SU-DHL-6 (cell line): ENCODE measurements around the gene B2M.
"Not testable (repeated sequence)": the region's sequence is repeated elsewhere in the genome, so short reads cannot be mapped to it uniquely, and the experiment has no call there.

ENCODE experiments used
- H2AFZ ChIP-seq: fragments of 200-600 bp; sonication (generic); 2 replicates; pipeline ENCODE4 v1.6.1; 2014; ENCODE audit warnings: low read depth, mild to moderate bottlenecking, moderate library complexity, mixed read lengths, antibody characterized with exemption, low read length; ENCODE audit not compliant: severe bottlenecking
- H3F3A ChIP-seq: fragments of 200-600 bp; shearing (Covaris generic); 2 replicates; pipeline ENCODE4 v1.6.0; 2016; ENCODE audit warnings: antibody characterized with exemption, mild to moderate bottlenecking; ENCODE audit not compliant: insufficient read depth
- H3K27ac ChIP-seq: fragments of 200-600 bp; sonication (generic); 2 replicates; pipeline ENCODE4 v1.5.1; 2016; ENCODE audit warnings: low read depth, mild to moderate bottlenecking, low read length, moderate library complexity, mixed read lengths
- H3K27me3 ChIP-seq: fragments of 200-600 bp; sonication (generic), shearing (Covaris generic); 2 replicates; pipeline ENCODE4 v1.6.0; 2014; ENCODE audit warnings: mild to moderate bottlenecking, low read length
- H3K36me3 ChIP-seq: fragments of 200-600 bp; sonication (generic); 2 replicates; pipeline ENCODE4 v1.6.1; 2014; ENCODE audit warnings: mild to moderate bottlenecking, low read length, mixed read lengths
- H3K4me2 ChIP-seq: fragments of 300-600, 200-600 bp; shearing (Covaris generic), sonication (generic); 2 replicates; pipeline ENCODE4 v1.6.0; 2014; ENCODE audit warnings: low read length, low read depth, mild to moderate bottlenecking; ENCODE audit not compliant: poor library complexity, severe bottlenecking
- H3K4me3 ChIP-seq: fragments of 200-600 bp; sonication (generic); 2 replicates; pipeline ENCODE4 v1.5.1; 2014; ENCODE audit warnings: antibody characterized with exemption, low read length, mild to moderate bottlenecking, mixed read lengths; ENCODE audit not compliant: insufficient read depth, poor library complexity, severe bottlenecking
- H3K79me2 ChIP-seq: fragments of 200-600 bp; sonication (generic); 2 replicates; pipeline ENCODE4 v1.6.1; 2014; ENCODE audit warnings: mild to moderate bottlenecking, low read length, moderate library complexity; ENCODE audit not compliant: insufficient read depth
- H3K9ac ChIP-seq: fragments of 200-600 bp; sonication (generic); 2 replicates; pipeline ENCODE4 v1.7.0; 2014; ENCODE audit warnings: mild to moderate bottlenecking, low read length
- H3K9me2 ChIP-seq: fragments of 200-600 bp; sonication (generic); replicated peaks from 2 replicates; pipeline ENCODE4 v1.6.1; 2014; ENCODE audit warnings: low read length; ENCODE audit not compliant: insufficient read depth
- H3K9me3 ChIP-seq: fragments of 200-600 bp; sonication (generic); 2 replicates; pipeline ENCODE4 v1.6.1; 2014; ENCODE audit warnings: low read length, mixed read lengths; ENCODE audit not compliant: insufficient read depth
- H4K20me1 ChIP-seq: fragments of 200-600 bp; sonication (generic); 2 replicates; pipeline ENCODE4 v1.6.1; 2014; ENCODE audit warnings: low read depth, mild to moderate bottlenecking, antibody characterized with exemption, low read length, moderate library complexity, mixed read lengths
- CTCF ChIP-seq: fragments of 200-600 bp; sonication (generic); IDR thresholded peaks from one replicate; pipeline ENCODE4 v1.5.1; 2017; ENCODE audit warnings: antibody characterized with exemption, mild to moderate bottlenecking, low read length, moderate library complexity; ENCODE audit not compliant: insufficient read depth, poor library complexity, severe bottlenecking
- EZH2phosphoT487 ChIP-seq: fragments of 200-600 bp; sonication (generic), shearing (Covaris generic); conservative IDR thresholded peaks from 2 replicates; pipeline ENCODE4 v1.6.1; 2018; ENCODE audit warnings: mild to moderate bottlenecking, antibody characterized with exemption, low read length, moderate library complexity, mixed read lengths

Gene B2M

GRCh38 chr15:44735482-44736180 is 24.3 kb downstream of the B2M start:
- H3K79me2 ChIP-seq = 0 out of 2 replicates have a peak, but pooled peaks cover under 1% of the 10 kb centered on the region
- H3K36me3 ChIP-seq = no peaks in the 10 kb centered on the region
- TF ChIP-seq CTCF (no peak), EZH2phosphoT487 (no peak)
- no peaks in the 10 kb centered on the region for H3K9me3 ChIP-seq
- H3K4me2 ChIP-seq = no peak overlapping the region
- H3K9ac ChIP-seq = no peak overlapping the region
- no peak overlapping the region for H3K4me3 ChIP-seq
- no peaks in the 10 kb centered on the region for H3K27me3 ChIP-seq
- H2AFZ ChIP-seq = no peak overlapping the region
- no peaks in the 10 kb centered on the region for H4K20me1 ChIP-seq
- peaks cover 7% of the 10 kb centered on the region; the same call in 1 of the 2 replicates for H3F3A ChIP-seq
- no peaks in the 10 kb centered on the region for H3K9me2 ChIP-seq
- no peak overlapping the region for H3K27ac ChIP-seq

GRCh38 chr15:44736181-44736765 is 25.0 kb downstream of the B2M start, which contains the start of gene TRIM69:
TRIM69 (plus strand) TSS chr15:44736528; CDS start chr15:44736705, 177 bp downstream.
- Histone ChIP-seq H3K9ac (peak within 1 kb of the TSS; percentile 16; the same call in 1 of the 2 replicates), H3K4me3 (no peak within 1 kb of the TSS)

DNA sequence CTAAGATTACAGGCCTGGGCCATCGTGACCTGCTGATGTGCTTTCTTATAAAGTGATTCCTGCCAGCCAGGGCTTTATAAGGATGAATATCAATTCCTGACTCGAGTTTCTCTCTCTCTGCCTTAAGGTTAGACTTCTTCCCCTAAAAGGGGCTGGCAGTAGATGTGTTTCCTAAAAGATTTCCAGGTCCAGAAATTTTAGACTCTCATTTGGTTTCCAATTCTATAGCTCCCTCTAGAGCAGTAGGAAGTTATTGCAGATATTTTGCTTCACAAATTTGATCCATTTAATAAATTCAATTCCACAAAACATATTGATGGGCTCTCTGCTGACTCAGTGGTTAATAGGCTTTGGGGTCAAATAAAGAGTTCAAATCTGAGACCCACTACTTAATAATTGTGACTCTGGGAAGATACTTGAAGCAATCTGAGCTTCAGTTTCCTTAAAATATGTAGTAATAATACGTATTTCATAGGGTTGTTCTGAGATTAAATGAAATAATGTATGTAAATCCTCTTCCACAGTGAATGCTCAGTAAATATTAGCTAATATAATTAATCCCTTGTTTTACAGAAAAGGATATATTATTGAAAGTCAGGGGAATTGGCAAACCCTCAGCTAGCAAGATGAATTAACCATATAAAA is 27.1 kb downstream of the B2M start:
- Histone ChIP-seq H3K27me3 (no peaks in the 10 kb centered on the region), H3K4me3 (no peak overlapping the region), H3F3A (peaks cover 7% of the 10 kb centered on the region; the same call in 1 of the 2 replicates), H4K20me1 (no peaks in the 10 kb centered on the region), H3K4me2 (no peak overlapping the region), H3K9me3 (no peaks in the 10 kb centered on the region), H3K27ac (no peak overlapping the region), H3K9me2 (no peaks in the 10 kb centered on the region), H3K36me3 (no peaks in the 10 kb centered on the region), H3K9ac (no peak overlapping the region), H2AFZ (no peak overlapping the region), H3K79me2 (no peaks in the 10 kb centered on the region)
- peak; percentile 56 for TF ChIP-seq CTCF
- TF ChIP-seq EZH2phosphoT487 = no peak

More at GRCh38 chr15:44736181-44736765, 25.0 kb downstream of the B2M start, which contains the start of gene TRIM69:
- Histone ChIP-seq H3K9me3 (no peaks in the 10 kb centered on the region), H4K20me1 (no peaks in the 10 kb centered on the region), H3K36me3 (no peaks in the 10 kb centered on the region), H3K9me2 (no peaks in the 10 kb centered on the region), H3K79me2 (no peaks in the 10 kb centered on the region), H3F3A (peaks cover 7% of the 10 kb centered on the region; the same call in 1 of the 2 replicates), H2AFZ (no peak within 1 kb of the TSS), H3K27me3 (no peaks in the 10 kb centered on the region), H3K27ac (no peak within 1 kb of the TSS), H3K4me2 (no peak within 1 kb of the TSS)
- TF ChIP-seq EZH2phosphoT487 = no peak
- TF ChIP-seq CTCF = no peak

DNA sequence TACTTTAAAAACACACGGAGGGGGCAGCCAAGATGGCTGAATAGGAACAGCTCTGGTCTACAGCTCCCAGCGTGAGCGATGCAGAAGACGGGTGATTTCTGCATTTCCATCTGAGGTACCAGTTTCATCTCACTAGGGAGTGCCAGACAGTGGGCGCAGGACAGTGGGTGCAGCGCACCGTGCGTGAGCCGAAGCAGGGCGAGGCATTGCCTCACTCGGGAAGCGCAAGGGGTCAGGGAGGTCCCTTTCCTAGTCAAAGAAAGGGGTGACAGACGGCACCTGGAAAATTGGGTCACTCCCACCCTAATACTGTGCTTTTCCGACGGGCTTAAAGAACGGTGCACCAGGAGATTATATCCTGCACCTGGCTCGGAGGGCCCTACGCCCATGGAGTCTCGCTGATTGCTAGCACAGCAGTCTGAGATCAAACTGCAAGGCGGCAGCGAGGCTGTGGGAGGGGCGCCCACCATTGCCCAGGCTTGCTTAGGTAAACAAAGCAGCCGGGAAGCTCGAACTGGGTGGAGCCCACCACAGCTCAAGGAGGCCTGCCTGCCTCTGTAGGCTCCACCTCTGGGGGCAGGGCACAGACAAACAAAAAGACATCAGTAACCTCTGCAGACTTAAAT is 28.0 kb downstream of the B2M start:
- H3K9ac ChIP-seq, H3K27me3 ChIP-seq, H3K9me3 ChIP-seq, H3K79me2 ChIP-seq, H3K27ac ChIP-seq, H3F3A ChIP-seq, H3K9me2 ChIP-seq, H3K36me3 ChIP-seq, H4K20me1 ChIP-seq, H2AFZ ChIP-seq, H3K4me3 ChIP-seq, H3K4me2 ChIP-seq: not testable (repeated sequence)

GRCh38 chr15:44743454-44743853 is 32.1 kb downstream of the B2M start:
- not testable (repeated sequence) for H3K9ac ChIP-seq

More at GRCh38 chr15:44743454-44743853, 32.1 kb downstream of the B2M start:
- H3K79me2 ChIP-seq, H2AFZ ChIP-seq, H3K36me3 ChIP-seq, H3K4me3 ChIP-seq, H3K4me2 ChIP-seq, H3K9me3 ChIP-seq, H4K20me1 ChIP-seq, H3K27me3 ChIP-seq, H3K9me2 ChIP-seq, H3F3A ChIP-seq, H3K27ac ChIP-seq: not testable (repeated sequence)
